Measurements from ENCODE around the gene INTS11. TPM values are rescaled to one million over a fixed set of nuclear protein-coding genes. Genes with fewer than 3 reads are reported as not detected.
A peak's percentile ranks its signal among the peaks of the same experiment; 100 is the strongest.

INTS11 gene
- total and polyA plus RNA-seq, 9 of the 15 experiments (the other 6 are each of a cell fraction or from before 2014, with no cell fraction given), result 3.6 to 183 (median 110) TPM

DNA sequence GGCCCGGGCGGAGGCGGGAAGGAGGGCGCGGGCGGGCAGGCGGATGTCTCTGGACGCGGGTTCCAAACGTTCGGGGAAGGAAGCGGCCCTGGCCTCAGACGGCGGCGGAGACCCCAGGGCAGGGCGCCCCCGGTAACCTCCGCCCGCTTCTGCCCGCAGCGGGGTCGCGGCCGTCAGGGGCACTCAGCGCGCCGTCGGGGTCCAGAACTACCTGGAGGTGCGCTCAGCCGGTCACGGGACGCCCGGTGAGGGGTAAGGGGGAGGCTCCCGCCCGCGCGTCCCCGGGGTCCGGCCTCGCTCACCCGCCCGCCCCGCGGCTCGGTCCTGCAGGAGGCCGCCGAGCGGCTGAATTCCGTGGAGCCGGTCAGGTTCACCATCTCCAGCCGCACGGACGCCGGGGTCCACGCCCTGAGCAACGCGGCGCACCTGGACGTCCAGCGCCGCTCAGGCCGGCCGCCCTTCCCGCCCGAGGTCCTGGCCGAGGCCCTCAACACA is 15.7 kb downstream of the INTS11 start (continued):
- TF ChIP-seq ZBTB7A (IDR thresholded peaks at IDR 0.05; ENCODE audit: borderline replicate concordance, control insufficient read depth, low read depth, low read length), result peak; percentile 43; the same call in 1 of the 2 replicates
- peak; percentile 40; the same call in 1 of the 2 replicates for TF ChIP-seq HNRNPL (IDR thresholded peaks at IDR 0.05; ENCODE audit: low read depth, low read length)
- peak; percentile 27; the same call in 1 of the 2 replicates for TF ChIP-seq CEBPG (CRISPR knock-in tag; IDR thresholded peaks at IDR 0.05)
- no peak for TF ChIP-seq CEBPG (tag; conservative IDR thresholded peaks at IDR 0.05 in 1 of 2, IDR thresholded peaks at IDR 0.05 in 1 of 2)
- TF ChIP-seq, protein P1, sequence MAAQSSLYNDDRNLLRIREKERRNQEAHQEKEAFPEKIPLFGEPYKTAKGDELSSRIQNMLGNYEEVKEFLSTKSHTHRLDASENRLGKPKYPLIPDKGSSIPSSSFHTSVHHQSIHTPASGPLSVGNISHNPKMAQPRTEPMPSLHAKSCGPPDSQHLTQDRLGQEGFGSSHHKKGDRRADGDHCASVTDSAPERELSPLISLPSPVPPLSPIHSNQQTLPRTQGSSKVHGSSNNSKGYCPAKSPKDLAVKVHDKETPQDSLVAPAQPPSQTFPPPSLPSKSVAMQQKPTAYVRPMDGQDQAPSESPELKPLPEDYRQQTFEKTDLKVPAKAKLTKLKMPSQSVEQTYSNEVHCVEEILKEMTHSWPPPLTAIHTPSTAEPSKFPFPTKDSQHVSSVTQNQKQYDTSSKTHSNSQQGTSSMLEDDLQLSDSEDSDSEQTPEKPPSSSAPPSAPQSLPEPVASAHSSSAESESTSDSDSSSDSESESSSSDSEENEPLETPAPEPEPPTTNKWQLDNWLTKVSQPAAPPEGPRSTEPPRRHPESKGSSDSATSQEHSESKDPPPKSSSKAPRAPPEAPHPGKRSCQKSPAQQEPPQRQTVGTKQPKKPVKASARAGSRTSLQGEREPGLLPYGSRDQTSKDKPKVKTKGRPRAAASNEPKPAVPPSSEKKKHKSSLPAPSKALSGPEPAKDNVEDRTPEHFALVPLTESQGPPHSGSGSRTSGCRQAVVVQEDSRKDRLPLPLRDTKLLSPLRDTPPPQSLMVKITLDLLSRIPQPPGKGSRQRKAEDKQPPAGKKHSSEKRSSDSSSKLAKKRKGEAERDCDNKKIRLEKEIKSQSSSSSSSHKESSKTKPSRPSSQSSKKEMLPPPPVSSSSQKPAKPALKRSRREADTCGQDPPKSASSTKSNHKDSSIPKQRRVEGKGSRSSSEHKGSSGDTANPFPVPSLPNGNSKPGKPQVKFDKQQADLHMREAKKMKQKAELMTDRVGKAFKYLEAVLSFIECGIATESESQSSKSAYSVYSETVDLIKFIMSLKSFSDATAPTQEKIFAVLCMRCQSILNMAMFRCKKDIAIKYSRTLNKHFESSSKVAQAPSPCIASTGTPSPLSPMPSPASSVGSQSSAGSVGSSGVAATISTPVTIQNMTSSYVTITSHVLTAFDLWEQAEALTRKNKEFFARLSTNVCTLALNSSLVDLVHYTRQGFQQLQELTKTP (IDR thresholded peaks at IDR 0.05; ENCODE audit: low read depth in 1 of 2, partially characterized antibody in 2 of 2), result no peak
- TF ChIP-seq, protein P2, sequence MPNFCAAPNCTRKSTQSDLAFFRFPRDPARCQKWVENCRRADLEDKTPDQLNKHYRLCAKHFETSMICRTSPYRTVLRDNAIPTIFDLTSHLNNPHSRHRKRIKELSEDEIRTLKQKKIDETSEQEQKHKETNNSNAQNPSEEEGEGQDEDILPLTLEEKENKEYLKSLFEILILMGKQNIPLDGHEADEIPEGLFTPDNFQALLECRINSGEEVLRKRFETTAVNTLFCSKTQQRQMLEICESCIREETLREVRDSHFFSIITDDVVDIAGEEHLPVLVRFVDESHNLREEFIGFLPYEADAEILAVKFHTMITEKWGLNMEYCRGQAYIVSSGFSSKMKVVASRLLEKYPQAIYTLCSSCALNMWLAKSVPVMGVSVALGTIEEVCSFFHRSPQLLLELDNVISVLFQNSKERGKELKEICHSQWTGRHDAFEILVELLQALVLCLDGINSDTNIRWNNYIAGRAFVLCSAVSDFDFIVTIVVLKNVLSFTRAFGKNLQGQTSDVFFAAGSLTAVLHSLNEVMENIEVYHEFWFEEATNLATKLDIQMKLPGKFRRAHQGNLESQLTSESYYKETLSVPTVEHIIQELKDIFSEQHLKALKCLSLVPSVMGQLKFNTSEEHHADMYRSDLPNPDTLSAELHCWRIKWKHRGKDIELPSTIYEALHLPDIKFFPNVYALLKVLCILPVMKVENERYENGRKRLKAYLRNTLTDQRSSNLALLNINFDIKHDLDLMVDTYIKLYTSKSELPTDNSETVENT (CRISPR knock-in tag; IDR thresholded peaks at IDR 0.05), result 0 out of 2 replicates have a peak, but pooled peaks have one; percentile 6
- TF ChIP-seq, protein P3, sequence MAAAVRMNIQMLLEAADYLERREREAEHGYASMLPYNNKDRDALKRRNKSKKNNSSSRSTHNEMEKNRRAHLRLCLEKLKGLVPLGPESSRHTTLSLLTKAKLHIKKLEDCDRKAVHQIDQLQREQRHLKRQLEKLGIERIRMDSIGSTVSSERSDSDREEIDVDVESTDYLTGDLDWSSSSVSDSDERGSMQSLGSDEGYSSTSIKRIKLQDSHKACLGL (CRISPR knock-in tag; IDR thresholded peaks at IDR 0.05; ENCODE audit: borderline replicate concordance, poor library complexity, severe bottlenecking), result peak; percentile 69
- TF ChIP-seq, protein P4, sequence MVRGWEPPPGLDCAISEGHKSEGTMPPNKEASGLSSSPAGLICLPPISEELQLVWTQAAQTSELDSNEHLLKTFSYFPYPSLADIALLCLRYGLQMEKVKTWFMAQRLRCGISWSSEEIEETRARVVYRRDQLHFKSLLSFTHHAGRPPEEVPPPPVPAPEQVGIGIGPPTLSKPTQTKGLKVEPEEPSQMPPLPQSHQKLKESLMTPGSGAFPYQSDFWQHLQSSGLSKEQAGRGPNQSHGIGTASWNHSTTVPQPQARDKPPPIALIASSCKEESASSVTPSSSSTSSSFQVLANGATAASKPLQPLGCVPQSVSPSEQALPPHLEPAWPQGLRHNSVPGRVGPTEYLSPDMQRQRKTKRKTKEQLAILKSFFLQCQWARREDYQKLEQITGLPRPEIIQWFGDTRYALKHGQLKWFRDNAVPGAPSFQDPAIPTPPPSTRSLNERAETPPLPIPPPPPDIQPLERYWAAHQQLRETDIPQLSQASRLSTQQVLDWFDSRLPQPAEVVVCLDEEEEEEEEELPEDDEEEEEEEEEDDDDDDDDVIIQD (CRISPR knock-in tag; IDR thresholded peaks at IDR 0.05), result peak; percentile 59; the same call in 1 of the 2 replicates
- TF ChIP-seq KDM2B (CRISPR knock-in tag; IDR thresholded peaks at IDR 0.05), result peak; percentile 95
- no peak for TF ChIP-seq ZZZ3 (IDR thresholded peaks at IDR 0.05)
- TF ChIP-seq ATF2 (CRISPR knock-in tag; IDR thresholded peaks at IDR 0.05), result peak; percentile 68; the same call in 1 of the 2 replicates
- no peak for TF ChIP-seq ZNF3 (CRISPR knock-in tag; IDR thresholded peaks at IDR 0.05)
- TF ChIP-seq ZFX (CRISPR knock-in tag; IDR thresholded peaks at IDR 0.05), result 0 out of 2 replicates have a peak, but pooled peaks have one; percentile 9
- peak; percentile 79 for TF ChIP-seq CHD1 (IDR thresholded peaks at IDR 0.05; ENCODE audit: low read length)
- peak; percentile 24 for TF ChIP-seq SRSF7 (optimal IDR thresholded peaks at IDR 0.05; ENCODE audit: low read depth, low read length)
- TF ChIP-seq NEUROD1 (IDR thresholded peaks at IDR 0.05; ENCODE audit: borderline replicate concordance, low read depth, low read length, partially characterized antibody), result peak; percentile 7

Measured in K562 (cell line).